PC-9 (cell line): ENCODE measurements around the gene DICER1. TPM values are rescaled to one million over a fixed set of nuclear protein-coding genes. Genes with fewer than 3 reads are reported as not detected.

Experiments
- BruUV-seq: library from RNA; stranded (reverse); fragments of 400-500 nt; replicated peaks from 2 replicates; lab custom pipeline; 2021; lab: Mats Ljungman, UMichigan
- CTCF ChIA-PET: fragments of 300-600 bp; sonication (Branson Sonifier 250); formaldehyde crosslinking; loops from one replicate; lab custom pipeline; 2022; ENCODE audit warnings: antibody characterized with exemption; lab: Charles Lee
- POLR2A ChIA-PET: fragments of 300-600 bp; sonication (Branson Sonifier 250); formaldehyde crosslinking; loops from one replicate; lab custom pipeline; 2022; ENCODE audit warnings: antibody characterized with exemption; ENCODE audit not compliant: unreplicated experiment; lab: Charles Lee
- DNase-seq, 2 experiments: peaks; one replicate each; pipeline versions ENCODE4 v3.0.0 to v3.0.0-alpha.2; 2015 to 2022; ENCODE audit warnings: mixed read lengths in 1 of 2
- H2AFZ ChIP-seq: fragments of 200-600 bp; sonication (generic); 2 replicates; pipeline ENCODE4 v1.8.1; 2017; ENCODE audit warnings: antibody characterized with exemption
- H3F3A ChIP-seq: fragments of 200-600 bp; sonication (generic); 2 replicates; pipeline ENCODE4 v1.8.1; 2017; ENCODE audit warnings: antibody characterized with exemption, mild to moderate bottlenecking, low read depth; ENCODE audit not compliant: insufficient read depth
- H3K27ac ChIP-seq: fragments of 200-600 bp; sonication (generic); 2 replicates; pipeline ENCODE4 v1.6.1; 2016; ENCODE audit warnings: mixed run types
- H3K27me3 ChIP-seq: fragments of 200-600 bp; sonication (generic); 2 replicates; pipeline ENCODE4 v1.6.1; 2016; ENCODE audit warnings: low read depth, mixed run types; ENCODE audit not compliant: insufficient read depth
- H3K36me3 ChIP-seq: fragments of 200-600 bp; sonication (generic); 2 replicates; pipeline ENCODE4 v1.6.1; 2016; ENCODE audit warnings: low read depth, mixed run types
- H3K4me1 ChIP-seq: fragments of 200-600 bp; sonication (generic); replicated peaks from 2 replicates; pipeline ENCODE4 v1.6.1; 2016; ENCODE audit warnings: mixed run types; ENCODE audit not compliant: insufficient read depth
- H3K4me2 ChIP-seq: fragments of 200-600 bp; sonication (generic); 2 replicates; pipeline ENCODE4 v1.6.1; 2017; ENCODE audit warnings: mixed run types
- H3K4me3 ChIP-seq: fragments of 200-600 bp; sonication (generic); 2 replicates; pipeline ENCODE4 v1.6.1; 2016; ENCODE audit warnings: mixed run types
- H3K79me2 ChIP-seq: fragments of 200-600 bp; sonication (generic); 2 replicates; pipeline ENCODE4 v1.6.1; 2017; ENCODE audit warnings: low read depth, mixed run types
- H3K9me2 ChIP-seq: fragments of 200-600 bp; sonication (generic); 2 replicates; pipeline ENCODE4 v1.8.1; 2017; ENCODE audit warnings: mild to moderate bottlenecking; ENCODE audit not compliant: insufficient read depth
- H3K9me3 ChIP-seq: fragments of 200-600 bp; sonication (generic); 2 replicates; pipeline ENCODE4 v1.8.1; 2016; ENCODE audit warnings: low read depth; ENCODE audit not compliant: insufficient read depth
- H4K20me1 ChIP-seq: fragments of 200-600 bp; sonication (generic); 2 replicates; pipeline ENCODE4 v1.8.1; 2017; ENCODE audit not compliant: insufficient read depth
- EZH2 ChIP-seq: fragments of 200-600 bp; sonication (generic); IDR thresholded peaks from 2 replicates; pipeline ENCODE4 v1.8.0; 2017; ENCODE audit warnings: antibody characterized with exemption, low read depth
- intact Hi-C: fragments of 100-400 bp; cut with micrococcal nuclease; formaldehyde crosslinking; loops from one replicate; pipeline ENCODE4 v1.10.0; 2022; ENCODE audit not compliant: unreplicated experiment
- total RNA-seq: library from RNA; stranded (reverse); gene quantifications from 2 replicates; pipeline ENCODE4 v1.2.3, GENCODE V29; 2021
- TF ChIP-seq, protein P1 (sequence below): fragments of 200-600 bp; sonication (generic); conservative IDR thresholded peaks from 2 replicates; pipeline ENCODE4 v1.6.1; 2017; ENCODE audit warnings: mixed run types, antibody characterized with exemption, mild to moderate bottlenecking, moderate library complexity

DICER1 gene
- total RNA-seq, 1 experiment from 2014 or later = 15.1 TPM

DNA sequence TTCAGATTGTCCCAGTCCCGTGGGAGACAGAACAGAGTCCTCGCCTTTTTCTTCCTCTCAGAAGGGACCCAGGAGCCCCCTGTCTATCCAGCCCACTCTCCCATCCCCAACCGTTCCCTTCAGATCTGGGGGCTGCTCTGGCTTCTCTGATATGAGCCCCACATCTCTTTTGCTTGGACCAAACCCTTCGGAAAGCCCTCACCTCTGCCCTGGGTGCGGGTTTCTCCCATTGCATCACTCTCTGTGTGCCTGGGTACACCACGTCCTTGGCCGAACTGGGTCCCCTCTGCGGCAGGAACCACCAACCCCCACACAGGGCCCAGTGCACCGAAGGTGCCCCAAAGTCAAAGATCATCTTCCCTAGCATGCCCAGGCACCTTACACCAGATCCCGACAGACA is 87.8 kb downstream of the DICER1 start:
- TF ChIP-seq, protein P1, sequence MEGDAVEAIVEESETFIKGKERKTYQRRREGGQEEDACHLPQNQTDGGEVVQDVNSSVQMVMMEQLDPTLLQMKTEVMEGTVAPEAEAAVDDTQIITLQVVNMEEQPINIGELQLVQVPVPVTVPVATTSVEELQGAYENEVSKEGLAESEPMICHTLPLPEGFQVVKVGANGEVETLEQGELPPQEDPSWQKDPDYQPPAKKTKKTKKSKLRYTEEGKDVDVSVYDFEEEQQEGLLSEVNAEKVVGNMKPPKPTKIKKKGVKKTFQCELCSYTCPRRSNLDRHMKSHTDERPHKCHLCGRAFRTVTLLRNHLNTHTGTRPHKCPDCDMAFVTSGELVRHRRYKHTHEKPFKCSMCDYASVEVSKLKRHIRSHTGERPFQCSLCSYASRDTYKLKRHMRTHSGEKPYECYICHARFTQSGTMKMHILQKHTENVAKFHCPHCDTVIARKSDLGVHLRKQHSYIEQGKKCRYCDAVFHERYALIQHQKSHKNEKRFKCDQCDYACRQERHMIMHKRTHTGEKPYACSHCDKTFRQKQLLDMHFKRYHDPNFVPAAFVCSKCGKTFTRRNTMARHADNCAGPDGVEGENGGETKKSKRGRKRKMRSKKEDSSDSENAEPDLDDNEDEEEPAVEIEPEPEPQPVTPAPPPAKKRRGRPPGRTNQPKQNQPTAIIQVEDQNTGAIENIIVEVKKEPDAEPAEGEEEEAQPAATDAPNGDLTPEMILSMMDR = no peak
- TF ChIP-seq EZH2 = no peak
- POLR2A ChIA-PET = no interaction called here
- CTCF ChIA-PET = no interaction called here
- H3K9me3 ChIP-seq = no peaks in the 10 kb centered on the region
- H3K4me2 ChIP-seq = no peak overlapping the region
- H4K20me1 ChIP-seq = no peaks in the 10 kb centered on the region
- no peaks in the 10 kb centered on the region for H3F3A ChIP-seq
- H3K4me3 ChIP-seq = no peak overlapping the region
- no peaks in the 10 kb centered on the region for H3K9me2 ChIP-seq
- no peaks in the 10 kb centered on the region for H3K36me3 ChIP-seq
- no peak overlapping the region for H2AFZ ChIP-seq
- no peaks in the 10 kb centered on the region for H3K79me2 ChIP-seq
- DNase-seq = no peak
- no TSS peak for BruUV-seq
- intact Hi-C loops = no loop called here
- H3K27me3 ChIP-seq = peaks cover 82% of the 10 kb centered on the region
- H3K27ac ChIP-seq = no peak overlapping the region
- no peaks in the 10 kb centered on the region for H3K4me1 ChIP-seq

DNA sequence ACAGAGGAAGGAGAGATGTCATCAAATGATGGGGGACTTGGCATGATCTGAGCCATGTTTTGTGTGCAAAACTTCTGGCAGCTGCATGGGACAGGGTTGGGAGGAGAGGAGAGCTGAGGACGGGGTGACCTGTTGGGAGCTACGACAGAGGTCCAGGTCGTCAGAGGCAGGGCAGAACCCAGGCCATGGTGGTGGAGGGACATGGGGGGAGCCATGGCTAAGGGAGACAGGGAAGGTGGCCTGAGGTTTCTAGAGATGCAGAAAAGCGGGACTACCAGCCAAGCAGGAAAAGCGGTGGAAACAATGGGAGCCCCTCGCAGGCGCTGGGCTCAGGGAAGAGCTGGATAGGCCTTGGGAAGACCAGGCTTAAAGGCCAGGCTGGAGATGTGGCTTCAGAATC is 88.3 kb downstream of the DICER1 start:
- Histone ChIP-seq H3K4me1 (no peaks in the 10 kb centered on the region), H3K9me3 (no peaks in the 10 kb centered on the region), H2AFZ (no peak overlapping the region), H3K27ac (no peak overlapping the region), H3K9me2 (no peaks in the 10 kb centered on the region), H3K36me3 (no peaks in the 10 kb centered on the region), H3F3A (no peaks in the 10 kb centered on the region), H4K20me1 (no peaks in the 10 kb centered on the region), H3K4me2 (no peak overlapping the region), H3K4me3 (no peak overlapping the region), H3K79me2 (no peaks in the 10 kb centered on the region), H3K27me3 (peaks cover 77% of the 10 kb centered on the region)
- TF ChIP-seq EZH2 = no peak
- ChIA-PET POLR2A (no interaction called here), CTCF (no interaction called here)
- intact Hi-C loops = no loop called here
- no TSS peak for BruUV-seq
- no peak for DNase-seq

DNA sequence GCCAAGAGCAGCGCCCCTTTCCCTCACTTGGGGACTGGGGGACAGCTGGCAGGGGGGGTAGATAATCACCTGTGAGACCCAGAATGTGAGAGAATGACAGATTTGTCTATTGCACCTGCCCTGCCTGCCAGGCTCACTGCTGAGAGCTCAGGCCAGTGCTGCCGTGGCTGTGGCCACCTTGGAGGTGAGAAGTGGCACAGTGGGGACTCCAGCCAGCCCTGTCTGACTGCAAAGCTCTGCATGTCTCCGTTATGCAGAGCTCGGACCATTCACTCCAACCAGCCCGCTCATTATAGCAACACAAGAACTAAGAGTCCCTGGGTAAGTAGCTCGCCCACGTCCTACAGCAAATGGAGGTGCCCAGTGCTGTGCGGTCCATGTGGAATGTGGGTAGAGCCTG is 88.8 kb downstream of the DICER1 start:
- no peak for TF ChIP-seq EZH2
- TF ChIP-seq, protein P1 = no peak
- peaks cover 72% of the 10 kb centered on the region for H3K27me3 ChIP-seq
- H3K4me3 ChIP-seq = no peak overlapping the region
- H3K79me2 ChIP-seq = no peaks in the 10 kb centered on the region
- BruUV-seq = no TSS peak
- no peaks in the 10 kb centered on the region for H3F3A ChIP-seq
- H3K4me1 ChIP-seq = no peaks in the 10 kb centered on the region
- ChIA-PET CTCF (no interaction called here), POLR2A (no interaction called here)
- DNase-seq = no peak
- H3K9me3 ChIP-seq = no peaks in the 10 kb centered on the region
- H3K36me3 ChIP-seq = no peaks in the 10 kb centered on the region
- no peaks in the 10 kb centered on the region for H3K9me2 ChIP-seq
- no peak overlapping the region for H3K4me2 ChIP-seq
- H4K20me1 ChIP-seq = no peaks in the 10 kb centered on the region
- H3K27ac ChIP-seq = no peak overlapping the region
- H2AFZ ChIP-seq = no peak overlapping the region
- intact Hi-C loops = no loop called here

DNA sequence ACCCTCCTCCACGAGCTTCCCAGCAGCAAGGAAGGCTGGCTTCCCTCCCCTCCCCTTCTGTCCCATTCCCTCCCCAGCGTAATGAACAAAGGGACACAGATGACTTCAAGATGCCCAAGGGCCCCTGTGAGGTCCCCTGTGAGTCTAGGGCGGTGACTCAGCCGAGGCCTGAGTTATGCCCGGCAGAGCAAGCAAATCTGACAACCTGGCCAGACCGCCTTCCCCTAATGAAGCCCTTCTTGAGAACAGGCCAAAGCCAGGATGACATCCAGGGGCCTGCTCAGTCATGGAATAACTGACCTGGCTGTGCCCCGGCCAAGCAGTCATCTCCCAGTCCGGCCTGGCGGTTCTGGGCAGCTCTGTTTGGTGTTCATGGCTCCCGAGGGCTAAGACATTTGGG is 89.2 kb downstream of the DICER1 start:
- CTCF ChIA-PET = no interaction called here
- no peak for DNase-seq
- H3K27me3 ChIP-seq = peaks cover 72% of the 10 kb centered on the region
- no peak overlapping the region for H3K27ac ChIP-seq
- H2AFZ ChIP-seq = no peak overlapping the region
- H3F3A ChIP-seq = no peaks in the 10 kb centered on the region
- BruUV-seq = no TSS peak
- POLR2A ChIA-PET = no interaction called here
- no peaks in the 10 kb centered on the region for H4K20me1 ChIP-seq
- no peaks in the 10 kb centered on the region for H3K9me2 ChIP-seq
- H3K9me3 ChIP-seq = no peaks in the 10 kb centered on the region
- H3K4me3 ChIP-seq = no peak overlapping the region
- no peaks in the 10 kb centered on the region for H3K36me3 ChIP-seq
- H3K4me1 ChIP-seq = no peaks in the 10 kb centered on the region
- intact Hi-C loops = no loop called here
- TF ChIP-seq, protein P1 = no peak
- TF ChIP-seq EZH2 = no peak
- H3K4me2 ChIP-seq = no peak overlapping the region
- no peaks in the 10 kb centered on the region for H3K79me2 ChIP-seq
